Astrocyte (in vitro differentiated cells and primary cell): Measurements from ENCODE around the gene COA5.

Source experiments
- EZH2 ChIP-seq: IDR thresholded peaks from 2 replicates; pipeline ENCODE4 v1.6.1; 2012; ENCODE audit warnings: mild to moderate bottlenecking, low read length, inconsistent platforms; ENCODE audit not compliant: insufficient read depth
- TF ChIP-seq, protein P1 (sequence below): IDR thresholded peaks from 2 replicates; pipeline ENCODE4 v1.5.1; 2011; ENCODE audit warnings: low read depth, mild to moderate bottlenecking, inconsistent platforms, low read length, moderate library complexity; ENCODE audit not compliant: insufficient read depth

DNA sequence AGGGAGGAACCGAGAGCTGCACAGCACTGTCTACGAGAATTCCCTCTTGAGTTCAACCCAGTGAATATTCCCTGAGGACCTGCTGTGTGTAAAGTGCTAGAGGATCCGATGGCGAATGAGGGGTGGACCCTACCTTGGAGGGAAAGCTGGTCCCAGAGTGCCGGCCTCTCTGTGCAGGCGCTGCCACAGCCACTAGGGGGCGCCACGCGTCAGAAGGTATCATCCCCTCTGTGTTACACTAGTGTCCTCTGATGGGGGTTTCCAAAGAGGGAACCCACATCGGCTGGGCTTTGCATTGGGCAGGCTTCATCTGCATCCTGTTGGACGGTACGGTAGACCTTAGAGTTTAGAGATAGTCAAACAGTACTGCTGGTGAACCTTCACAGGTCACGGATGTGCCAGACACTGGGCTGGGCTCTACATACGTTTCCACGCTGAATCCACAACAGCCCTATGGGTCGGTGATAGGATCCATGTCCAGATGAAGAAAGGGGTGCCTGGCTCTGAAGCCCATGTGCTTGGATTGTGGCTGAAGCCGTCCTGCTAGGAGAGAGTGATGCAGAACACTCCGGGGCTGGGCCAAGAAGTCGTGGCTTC lies 39.0 kb downstream of the COA5 start:
- TF ChIP-seq, protein P1, sequence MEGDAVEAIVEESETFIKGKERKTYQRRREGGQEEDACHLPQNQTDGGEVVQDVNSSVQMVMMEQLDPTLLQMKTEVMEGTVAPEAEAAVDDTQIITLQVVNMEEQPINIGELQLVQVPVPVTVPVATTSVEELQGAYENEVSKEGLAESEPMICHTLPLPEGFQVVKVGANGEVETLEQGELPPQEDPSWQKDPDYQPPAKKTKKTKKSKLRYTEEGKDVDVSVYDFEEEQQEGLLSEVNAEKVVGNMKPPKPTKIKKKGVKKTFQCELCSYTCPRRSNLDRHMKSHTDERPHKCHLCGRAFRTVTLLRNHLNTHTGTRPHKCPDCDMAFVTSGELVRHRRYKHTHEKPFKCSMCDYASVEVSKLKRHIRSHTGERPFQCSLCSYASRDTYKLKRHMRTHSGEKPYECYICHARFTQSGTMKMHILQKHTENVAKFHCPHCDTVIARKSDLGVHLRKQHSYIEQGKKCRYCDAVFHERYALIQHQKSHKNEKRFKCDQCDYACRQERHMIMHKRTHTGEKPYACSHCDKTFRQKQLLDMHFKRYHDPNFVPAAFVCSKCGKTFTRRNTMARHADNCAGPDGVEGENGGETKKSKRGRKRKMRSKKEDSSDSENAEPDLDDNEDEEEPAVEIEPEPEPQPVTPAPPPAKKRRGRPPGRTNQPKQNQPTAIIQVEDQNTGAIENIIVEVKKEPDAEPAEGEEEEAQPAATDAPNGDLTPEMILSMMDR: peak; percentile 54
- no peak for TF ChIP-seq EZH2
